NCI-H1105 treated with DMSO at 0.1 percent for 48 hours (cell line): ENCODE results near the gene CRTC3.
"Not testable (repeated sequence)": the region's sequence is repeated elsewhere in the genome, so short reads cannot be mapped to it uniquely, and the experiment has no call there.

ENCODE experiments used
- DNase-seq: peaks from one replicate; lab custom pipeline; 2025; lab: John Stamatoyannopoulos, UW

Gene CRTC3

GRCh38 chr15:90529371-90530249 is at the start of gene CRTC3:
Gene CRTC3, plus strand, starts transcription at chr15:90529923. Its CDS starts 149 bp downstream, at chr15:90530072.
- peak; percentile 16 for DNase-seq

GRCh38 chr15:90481023-90481422 is 48.7 kb upstream of the CRTC3 start:
- no peak for DNase-seq

- DNase-seq: peak; percentile 25
Measured at GRCh38 chr15:90482124-90483011, 47.4 kb upstream of the CRTC3 start.

GRCh38 chr15:90483012-90483307 is 46.8 kb upstream of the CRTC3 start:
- DNase-seq: no peak

GRCh38 chr15:90483637-90484036 is 46.1 kb upstream of the CRTC3 start:
- no peak for DNase-seq

GRCh38 chr15:90487186-90487585 is 42.5 kb upstream of the CRTC3 start:
- DNase-seq: no peak

- no peak for DNase-seq
Measured at GRCh38 chr15:90489514-90489913, 40.2 kb upstream of the CRTC3 start.

GRCh38 chr15:90489944-90490343 is 39.8 kb upstream of the CRTC3 start:
- no peak for DNase-seq

GRCh38 chr15:90493647-90494046 is 36.1 kb upstream of the CRTC3 start:
- DNase-seq: no peak

- DNase-seq: no peak
Measured at GRCh38 chr15:90495067-90495466, 34.7 kb upstream of the CRTC3 start.

GRCh38 chr15:90496791-90497190 is 32.9 kb upstream of the CRTC3 start:
- no peak for DNase-seq

- no peak for DNase-seq
Measured at GRCh38 chr15:90497376-90497775, 32.3 kb upstream of the CRTC3 start.

- peak; percentile 27 for DNase-seq
Measured at GRCh38 chr15:90497912-90498311, 31.8 kb upstream of the CRTC3 start.

- DNase-seq: no peak
Measured at GRCh38 chr15:90500171-90500570, 29.6 kb upstream of the CRTC3 start.

- no peak for DNase-seq
Measured at GRCh38 chr15:90501898-90502297, 27.8 kb upstream of the CRTC3 start.

GRCh38 chr15:90510781-90511180 is 18.9 kb upstream of the CRTC3 start:
- not testable (repeated sequence) for DNase-seq

- DNase-seq: not testable (repeated sequence)
Measured at GRCh38 chr15:90511211-90511618, 18.5 kb upstream of the CRTC3 start.

GRCh38 chr15:90512276-90512675 is 17.4 kb upstream of the CRTC3 start:
- no peak for DNase-seq

GRCh38 chr15:90512981-90513380 is 16.7 kb upstream of the CRTC3 start:
- DNase-seq: no peak

GRCh38 chr15:90513448-90513847 is 16.3 kb upstream of the CRTC3 start:
- no peak for DNase-seq

GRCh38 chr15:90513893-90514292 is 15.8 kb upstream of the CRTC3 start:
- not testable (repeated sequence) for DNase-seq

GRCh38 chr15:90519688-90520087 is 10.0 kb upstream of the CRTC3 start:
- no peak for DNase-seq

- DNase-seq: no peak
Measured at GRCh38 chr15:90520365-90520764, 9.4 kb upstream of the CRTC3 start.
